HG03025 (cell line): ENCODE results near the gene SRA1.
"Not testable (repeated sequence)": the region's sequence is repeated elsewhere in the genome, so short reads cannot be mapped to it uniquely, and the experiment has no call there.

Experiments
- ATAC-seq: cut with Tn5 transposase; IDR thresholded peaks from one replicate; pipeline ENCODE4 v1.9.1; 2021; ENCODE audit warnings: mild to moderate bottlenecking, moderate library complexity; ENCODE audit not compliant: unreplicated experiment, low FRiP score

SRA1 gene

DNA sequence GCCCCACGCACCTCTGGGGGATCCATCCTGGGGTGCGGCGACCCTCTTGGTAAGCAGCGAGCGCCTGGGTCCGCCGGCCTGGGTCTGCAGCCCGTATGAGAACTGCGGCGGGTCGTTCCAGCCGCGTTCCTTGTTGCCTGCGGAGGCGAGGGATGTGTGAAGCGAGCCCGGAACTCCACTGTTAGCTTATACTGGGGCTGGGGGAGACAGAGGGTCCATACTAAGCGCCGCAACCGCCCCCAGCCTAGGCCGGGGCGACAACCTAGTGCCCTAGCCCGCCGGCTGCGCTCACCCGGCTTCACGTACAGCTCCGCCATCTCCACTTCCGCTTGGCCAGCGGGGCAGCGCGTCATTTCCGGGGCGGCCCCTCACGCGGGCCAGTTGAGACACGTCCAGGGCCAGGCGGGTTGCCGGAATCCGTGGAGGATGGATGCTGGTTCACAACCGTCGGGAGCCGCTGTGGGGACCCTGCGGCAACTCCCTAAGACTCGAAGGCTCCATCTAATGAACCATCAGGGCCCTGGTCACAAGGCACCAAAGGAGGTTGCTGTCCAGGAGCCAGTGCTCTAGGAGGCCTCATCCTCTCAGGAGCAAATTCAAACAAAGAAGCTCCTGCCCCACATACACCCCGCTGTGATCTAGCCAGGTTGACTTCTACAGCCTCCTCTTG lies at the start of gene SRA1:
TSS of gene SRA1 (minus strand) at position 338 of the 670 bp plus-strand sequence. CDS start at position 317, 21 bp downstream.
- ATAC-seq = peak; percentile 94

DNA sequence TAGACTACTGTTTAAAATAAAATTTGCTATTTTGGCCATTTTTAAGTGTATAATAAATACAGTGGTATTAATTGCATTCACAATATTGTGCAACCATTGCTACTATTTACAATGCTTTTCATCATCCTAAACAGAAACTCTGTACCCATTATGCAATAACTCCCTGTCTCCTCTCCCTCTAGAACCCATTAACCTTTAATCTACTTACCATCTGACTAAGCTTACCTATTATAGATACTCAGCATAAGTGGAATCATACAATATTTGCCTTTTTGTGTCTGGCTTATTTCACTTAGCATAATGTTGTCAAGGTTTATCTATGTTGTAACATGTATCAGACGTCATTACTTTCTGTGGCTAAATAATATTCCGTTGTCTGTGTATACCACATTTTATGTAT lies 49.8 kb upstream of the SRA1 start:
- ATAC-seq = no peak

DNA sequence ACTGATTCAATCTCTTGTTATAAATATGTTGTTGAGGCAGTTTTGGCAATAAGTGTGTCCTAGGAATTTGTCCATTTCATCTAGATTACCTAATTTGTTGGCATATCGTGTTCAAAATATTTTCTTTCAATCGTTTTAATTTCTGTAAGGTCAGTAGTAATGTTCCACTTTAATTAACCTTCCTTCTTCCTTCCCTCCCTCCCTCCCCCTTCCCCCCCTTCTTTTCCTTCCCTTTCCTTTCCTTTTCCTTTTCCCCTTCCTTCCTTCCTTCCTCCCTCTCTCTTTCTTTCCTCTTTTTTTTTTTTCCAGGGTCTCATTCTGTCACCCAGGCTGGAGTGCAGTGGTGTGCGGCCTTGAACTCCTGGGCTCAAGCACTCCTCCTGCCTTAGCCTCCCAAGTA lies 48.6 kb upstream of the SRA1 start:
- ATAC-seq = no peak

DNA sequence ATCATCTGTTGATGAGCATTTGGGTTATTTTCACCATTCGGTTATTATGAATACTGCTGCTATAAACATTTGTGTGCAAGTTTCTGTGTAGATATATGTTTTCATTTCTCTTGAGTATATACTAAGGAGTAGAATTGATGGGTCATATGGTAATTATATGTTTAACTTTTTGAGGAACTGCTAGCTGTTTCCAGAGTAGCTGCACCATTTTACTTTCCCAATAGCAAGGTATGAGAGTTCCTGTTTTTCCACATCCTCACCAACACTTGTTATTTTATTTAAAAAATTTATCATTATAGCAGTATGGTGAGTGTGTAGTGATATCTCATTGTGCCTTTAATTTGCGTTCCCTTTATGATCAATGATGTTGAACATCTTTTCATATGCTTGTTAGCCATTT lies 46.5 kb upstream of the SRA1 start:
- no peak for ATAC-seq

DNA sequence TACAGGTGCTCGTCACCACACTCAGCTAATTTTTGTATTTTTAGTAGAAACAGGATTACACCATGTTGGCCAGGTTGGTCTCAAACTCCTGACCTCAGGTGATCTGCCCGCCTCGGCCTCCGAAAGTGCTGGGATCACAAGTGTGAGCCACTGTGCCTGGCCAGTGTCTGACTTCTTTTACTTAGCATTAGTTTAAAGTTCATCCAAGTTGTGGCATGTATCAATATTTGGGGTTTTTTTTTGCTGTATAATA lies 46.1 kb upstream of the SRA1 start:
- ATAC-seq = not testable (repeated sequence)

DNA sequence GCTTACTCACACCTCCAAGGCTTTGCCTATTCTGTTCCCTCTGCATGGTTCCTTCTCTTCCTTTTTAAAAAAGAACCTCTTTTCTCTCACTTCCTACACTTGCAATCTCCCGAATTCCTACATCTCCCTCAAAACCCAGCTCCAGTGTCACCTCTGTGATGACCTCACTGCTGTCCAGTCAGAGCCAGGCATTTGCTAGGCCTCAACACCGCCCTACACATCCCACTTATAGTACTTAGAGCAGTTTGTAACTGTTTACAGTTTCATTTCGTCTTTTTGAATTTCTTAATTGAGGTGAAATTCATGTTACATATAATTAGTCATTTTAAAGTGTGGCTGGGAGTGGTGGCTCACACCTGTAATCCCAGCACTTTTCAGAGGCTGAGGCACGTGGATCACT lies 44.9 kb upstream of the SRA1 start:
- no peak for ATAC-seq

DNA sequence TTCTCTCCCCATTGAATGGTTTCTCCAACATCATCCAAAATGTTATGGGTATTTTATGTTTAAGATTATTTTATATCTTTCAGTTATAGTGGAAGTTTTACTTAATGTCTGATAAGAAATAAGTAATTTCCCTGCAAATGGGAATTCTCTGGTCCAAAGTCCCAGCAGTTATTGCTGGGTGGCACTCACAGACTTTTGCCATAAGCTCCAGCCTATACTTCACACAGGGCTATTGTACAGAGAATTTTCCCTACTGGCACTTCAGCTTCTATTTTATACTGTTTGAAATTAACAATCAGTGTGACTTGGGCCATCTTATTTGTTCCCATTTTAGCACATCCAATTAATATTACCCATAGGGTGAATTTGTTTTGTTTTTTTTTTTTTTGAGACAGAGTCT lies 42.8 kb upstream of the SRA1 start:
- no peak for ATAC-seq

DNA sequence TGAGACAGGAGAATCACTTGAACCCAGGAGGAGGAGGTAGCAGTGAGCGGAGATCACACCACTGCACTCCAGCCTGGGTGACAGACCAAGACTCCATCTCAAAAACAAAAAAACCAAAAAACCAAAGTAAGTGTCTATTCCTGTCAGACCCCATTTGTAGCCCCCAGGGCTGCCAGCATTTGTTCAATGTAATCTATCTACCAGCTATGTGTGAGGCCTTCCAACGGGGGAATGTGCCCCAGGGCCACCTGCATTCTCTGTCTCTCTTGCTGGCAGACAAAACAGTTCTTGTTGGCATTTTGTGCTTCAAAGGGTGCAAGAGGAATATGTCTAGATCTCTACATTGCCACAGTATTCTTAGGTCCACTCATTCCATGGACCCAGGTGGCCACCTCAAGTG lies 41.6 kb upstream of the SRA1 start:
- ATAC-seq = no peak

DNA sequence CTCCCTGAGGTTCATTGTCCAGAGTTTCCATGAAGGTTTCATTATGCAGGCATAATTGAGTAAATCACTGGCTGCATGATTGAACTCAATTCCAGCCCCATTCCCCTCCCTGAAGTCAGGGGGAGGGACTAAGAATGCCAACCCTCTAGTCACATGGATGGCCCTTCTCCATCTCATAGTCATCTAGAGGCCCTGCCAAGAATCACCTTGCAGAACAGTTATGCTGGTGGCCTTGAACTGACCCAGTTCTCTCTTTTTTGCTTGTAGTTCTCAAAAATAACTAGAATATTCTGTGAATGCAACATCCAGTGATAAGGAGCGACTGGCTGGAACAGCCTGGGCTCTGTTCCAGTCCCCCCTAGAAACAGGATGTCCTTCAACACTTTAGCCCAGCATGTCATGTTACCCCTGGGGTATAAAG lies 39.1 kb upstream of the SRA1 start:
- ATAC-seq = no peak

DNA sequence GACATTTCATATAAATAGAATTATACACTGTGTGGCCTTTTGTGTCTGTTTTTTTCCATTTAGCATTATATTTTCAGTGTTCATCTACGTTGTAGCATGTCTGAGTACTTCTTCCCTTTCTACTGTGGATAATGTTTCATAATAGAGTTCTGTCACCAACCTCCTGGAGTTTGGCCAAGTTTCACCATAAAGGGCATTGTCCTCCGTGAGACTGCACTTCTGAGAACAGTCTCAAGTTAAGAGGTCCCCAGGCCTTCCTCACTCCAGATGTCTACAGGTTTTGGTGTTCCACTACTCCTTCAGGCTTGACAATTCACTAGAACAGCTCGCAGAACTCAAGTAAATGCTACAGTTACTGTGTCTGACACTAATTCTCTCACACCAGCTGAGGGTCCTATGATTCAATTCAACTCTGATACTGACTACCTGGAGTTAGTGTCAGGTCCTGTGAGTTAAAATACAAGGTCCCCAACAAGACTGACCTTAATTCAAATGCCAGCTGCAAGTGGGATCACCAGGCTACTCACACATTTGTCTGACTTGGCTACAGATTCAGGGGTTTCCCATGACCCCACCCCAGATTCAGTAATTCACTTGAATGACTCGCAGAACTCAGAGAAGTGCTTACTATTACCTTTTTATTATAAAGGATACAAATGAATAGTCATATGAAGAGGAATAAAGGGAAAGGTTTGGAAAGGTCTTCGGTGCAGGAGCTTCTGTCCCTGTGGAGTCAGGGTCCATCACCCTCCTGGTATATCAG lies 38.4 kb upstream of the SRA1 start:
- ATAC-seq = no peak

DNA sequence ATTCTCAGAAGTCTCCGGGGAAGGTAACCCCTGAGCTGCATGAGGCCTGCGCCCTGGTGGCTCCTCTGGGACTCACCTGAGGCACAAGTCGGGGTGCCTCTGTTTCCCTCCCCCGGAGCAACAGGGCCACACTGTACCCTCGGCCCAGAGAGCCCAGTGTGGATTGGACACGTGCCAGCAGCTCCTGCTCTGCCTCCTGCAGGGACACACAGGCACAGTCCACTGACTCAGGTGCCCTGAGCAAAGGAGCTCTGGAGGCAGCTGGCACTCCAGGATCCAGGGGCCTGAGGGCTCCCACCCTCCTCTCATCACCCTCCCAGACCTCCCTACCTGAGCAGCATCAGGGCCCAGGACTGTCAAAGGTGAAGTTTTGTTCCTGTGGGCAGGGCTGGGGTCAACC lies 36.9 kb upstream of the SRA1 start:
- no peak for ATAC-seq

DNA sequence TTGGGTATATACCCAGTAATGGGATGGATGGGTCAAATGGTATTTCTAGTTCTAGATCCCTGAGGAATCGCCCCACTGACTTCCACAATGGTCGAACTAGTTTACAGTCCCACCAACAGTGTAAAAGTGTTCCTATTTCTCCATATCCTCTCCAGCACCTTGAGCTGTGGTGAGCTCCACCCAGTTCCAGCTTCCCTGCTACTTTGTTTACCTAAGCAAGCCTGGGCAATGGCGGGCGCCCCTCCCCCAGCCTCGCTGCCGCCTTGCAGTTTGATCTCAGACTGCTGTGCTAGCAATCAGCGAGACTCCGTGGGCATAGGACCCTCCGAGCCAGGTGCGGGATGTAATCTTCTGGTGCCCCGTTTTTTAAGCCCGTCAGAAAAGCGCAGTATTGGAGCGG lies 35.8 kb upstream of the SRA1 start:
- ATAC-seq = not testable (repeated sequence)

DNA sequence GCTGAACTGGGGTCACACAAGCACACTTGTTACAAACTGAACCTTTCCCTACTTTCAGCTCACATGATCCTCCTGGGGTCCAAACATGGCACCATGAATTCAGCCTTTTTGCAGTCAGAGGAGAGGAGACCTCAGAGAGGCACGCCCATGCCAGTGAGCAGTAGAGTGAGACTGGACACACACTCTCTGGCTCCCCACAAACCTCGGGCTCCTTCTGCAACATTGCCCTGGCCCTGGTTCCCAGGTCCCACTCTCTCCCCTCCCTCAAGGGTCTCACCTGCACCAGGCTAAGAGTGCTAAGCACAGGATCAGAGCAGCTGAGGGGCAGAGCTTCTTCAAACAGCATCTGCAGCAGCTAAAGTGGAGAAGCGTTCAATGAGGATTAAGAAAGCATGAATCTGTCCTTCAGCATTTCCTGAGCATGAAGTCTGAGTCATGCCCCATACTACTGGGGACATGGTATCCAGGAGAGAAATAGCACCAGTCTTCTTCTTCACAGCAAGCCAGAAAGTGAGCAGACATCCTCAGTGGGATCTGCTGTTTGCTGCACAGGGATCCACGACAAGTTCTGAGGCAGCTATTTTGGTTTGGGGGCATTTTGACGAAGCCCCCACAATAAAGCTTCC lies 34.6 kb upstream of the SRA1 start:
- no peak for ATAC-seq

DNA sequence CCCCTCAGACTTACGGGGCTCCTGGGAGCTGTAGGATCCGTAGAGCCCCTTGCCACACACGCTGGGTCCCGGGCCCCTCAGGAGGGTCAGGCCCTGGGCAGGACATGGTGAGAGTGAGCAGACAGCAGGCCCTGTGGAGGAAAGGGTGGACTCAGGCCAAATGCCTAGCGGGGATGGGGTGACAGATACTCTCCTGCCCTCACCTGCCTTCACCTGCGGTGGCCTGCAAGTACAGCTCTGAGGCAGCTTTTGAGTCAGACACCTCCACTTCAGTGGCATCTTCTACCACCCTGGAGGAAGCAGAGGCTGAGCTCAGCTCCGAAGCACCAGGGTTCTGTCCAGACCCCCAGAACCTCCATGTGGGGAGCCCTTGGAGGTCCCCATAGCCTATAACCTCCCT lies 33.6 kb upstream of the SRA1 start:
- no peak for ATAC-seq

DNA sequence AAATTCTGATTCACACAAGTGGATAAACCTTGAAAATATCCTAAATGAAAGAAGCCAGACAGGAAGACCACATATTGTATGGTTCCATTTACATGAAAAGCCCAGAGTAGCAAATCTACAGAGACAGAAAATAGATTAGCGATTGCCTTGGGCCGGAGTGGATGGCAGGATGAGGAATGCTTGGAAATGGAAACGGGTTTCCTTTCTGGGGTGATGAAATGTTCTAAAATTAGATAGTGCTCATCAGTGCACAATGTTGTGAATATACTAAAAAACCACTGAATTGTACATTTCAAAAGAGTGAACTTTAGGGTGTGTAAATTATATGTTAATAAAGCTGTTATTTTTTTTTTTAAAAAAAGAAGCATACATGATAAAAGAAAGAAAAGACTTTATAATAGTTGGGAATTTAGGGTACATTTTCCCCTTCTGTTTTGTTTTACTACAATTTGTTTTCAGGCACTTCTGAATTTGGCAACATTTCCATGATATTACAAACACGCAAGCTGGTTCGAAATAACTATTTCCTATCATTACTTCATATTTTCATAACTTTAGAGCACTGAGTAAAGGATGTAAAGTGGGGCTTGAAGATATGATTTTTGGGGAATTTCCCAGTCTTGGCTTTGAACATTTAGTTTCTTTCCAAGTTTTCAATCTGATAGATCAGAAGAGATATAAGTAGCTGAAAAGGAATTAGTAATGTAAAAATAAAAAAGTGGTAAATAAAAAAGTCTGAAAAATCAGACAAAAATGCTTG lies 31.2 kb upstream of the SRA1 start:
- no peak for ATAC-seq

DNA sequence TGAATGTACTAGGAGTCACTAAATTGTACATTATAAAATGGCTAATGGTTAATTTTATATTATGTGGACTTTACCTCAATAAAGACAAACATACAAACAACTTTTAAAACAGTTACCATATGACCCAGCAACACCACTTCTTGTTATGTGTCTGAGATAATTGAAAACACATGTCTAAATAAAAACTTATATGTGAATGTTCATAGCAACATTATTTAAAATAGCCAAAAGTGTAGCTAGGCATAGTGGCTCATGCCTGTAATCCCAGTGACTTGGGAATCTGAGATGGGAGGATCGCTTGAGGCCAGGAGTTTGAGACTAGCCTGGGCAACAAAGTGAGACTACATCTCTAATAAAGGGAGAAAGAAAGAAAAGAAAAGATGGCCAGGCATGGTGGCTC lies 30.2 kb upstream of the SRA1 start:
- no peak for ATAC-seq

DNA sequence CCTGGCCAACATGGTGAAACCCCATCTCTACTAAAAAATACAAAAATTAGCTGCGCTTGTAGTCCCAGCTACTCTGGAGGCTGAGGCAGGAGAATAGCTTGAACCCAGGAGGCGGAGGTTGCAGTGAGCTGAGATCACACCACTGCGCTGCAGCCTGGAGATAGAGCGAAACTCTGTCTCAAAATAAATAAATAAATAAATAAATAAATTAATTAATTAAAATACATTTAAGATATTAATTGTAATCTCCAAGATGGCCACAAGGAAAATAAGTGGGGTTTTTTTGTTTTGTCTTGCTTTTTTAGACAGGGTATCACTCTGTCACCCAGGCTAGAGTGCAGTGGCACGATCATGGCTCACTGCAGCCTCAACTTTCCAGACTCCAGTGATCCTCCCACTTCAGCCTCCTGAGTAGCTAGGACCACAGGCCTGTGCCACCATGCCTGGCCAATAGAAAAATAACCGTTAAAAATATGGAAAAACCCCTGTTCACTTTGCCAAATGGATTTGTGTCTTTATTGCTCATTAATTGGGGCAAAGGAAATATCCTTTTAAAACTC lies 22.0 kb upstream of the SRA1 start:
- ATAC-seq = not testable (repeated sequence)

DNA sequence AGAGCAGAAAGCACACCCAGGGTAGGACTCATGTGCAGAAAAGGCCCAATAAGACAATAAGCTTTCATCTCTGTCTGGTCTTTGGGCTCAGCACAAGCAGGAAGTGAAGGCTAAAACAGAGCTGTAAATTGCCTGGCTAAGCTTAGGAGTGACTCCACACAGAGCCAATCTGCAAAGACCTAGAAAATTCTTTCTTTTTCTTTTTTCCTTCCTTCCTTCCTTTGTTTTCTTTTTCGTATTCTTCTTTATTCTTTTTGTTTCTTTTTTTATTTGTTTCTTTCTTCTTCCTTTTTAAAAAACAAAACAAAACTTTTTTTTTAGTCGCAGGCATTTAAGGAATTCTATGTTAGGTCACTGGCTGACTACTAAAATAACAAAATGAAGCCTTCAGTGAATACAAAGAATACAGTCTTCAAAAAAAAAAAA lies 19.5 kb upstream of the SRA1 start:
- no peak for ATAC-seq

DNA sequence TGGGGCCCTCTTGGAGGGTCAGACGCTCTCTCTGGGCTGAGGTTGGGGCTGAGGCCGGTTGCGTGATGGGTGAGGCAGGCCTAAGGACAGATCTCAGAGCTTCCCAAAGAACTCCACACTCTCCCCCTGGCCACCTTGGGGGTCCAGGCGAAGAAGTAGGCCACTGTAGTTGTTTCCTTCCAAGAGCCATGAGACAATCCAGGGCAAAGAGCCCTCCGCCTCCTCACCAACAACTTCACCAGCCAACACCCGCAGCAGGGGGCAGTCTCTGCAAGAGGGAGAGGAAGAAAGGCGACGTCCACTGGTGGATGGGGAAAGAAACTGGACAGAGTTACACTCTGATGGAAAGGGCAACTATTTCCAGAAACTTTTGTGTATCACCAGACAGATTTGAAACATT lies 18.0 kb upstream of the SRA1 start:
- no peak for ATAC-seq

DNA sequence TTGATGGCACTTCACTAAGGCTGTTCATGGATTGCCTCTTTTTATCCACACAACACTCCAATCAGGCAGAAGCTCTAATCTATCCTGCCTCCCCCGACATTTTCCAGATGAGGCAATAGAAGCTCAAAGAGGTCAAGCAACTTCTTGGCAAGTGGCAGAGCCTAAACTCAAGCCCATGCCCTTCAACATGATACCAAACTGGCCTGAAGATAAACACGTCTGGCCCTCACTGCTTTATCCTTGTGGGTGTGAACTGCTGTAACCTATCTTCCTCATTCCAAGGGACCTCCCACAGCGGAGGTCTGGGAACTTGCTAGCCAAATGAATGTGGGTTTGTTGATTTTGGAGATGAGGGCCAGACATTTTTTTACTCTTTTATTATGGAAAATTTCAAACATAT lies 16.9 kb upstream of the SRA1 start:
- no peak for ATAC-seq

DNA sequence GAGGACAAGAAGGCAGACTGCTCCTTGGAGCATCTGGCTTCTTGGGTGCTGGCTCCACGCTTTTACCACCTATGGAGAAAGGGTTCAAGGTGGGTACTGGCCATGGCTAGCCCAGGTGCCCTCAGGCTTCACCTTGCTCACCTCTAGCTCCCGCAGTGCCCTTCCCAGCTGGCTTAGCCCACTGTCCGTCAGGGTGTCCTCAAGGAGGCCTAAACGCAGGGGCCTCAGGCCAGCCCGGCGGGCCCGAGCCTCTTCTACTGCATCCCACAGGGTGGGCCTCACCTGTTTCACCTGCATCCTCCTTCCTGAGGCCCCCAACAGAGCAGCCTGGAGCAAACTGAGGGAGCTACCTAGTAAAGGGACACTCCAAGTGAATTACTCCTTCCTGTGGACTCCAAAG lies 16.4 kb upstream of the SRA1 start:
- no peak for ATAC-seq
